Heart left ventricle (tissue), 13 donors: ENCODE results near the gene FOXP2.

ENCODE experiments used
- CTCF ChIP-seq, 12 donors: fragments of 200-600 bp; sonication (generic) in 4 of 12; IDR thresholded peaks; one replicate each; pipeline versions ENCODE4 v1.5.0 to v1.8.0; 2018 to 2022; ENCODE audit warnings: antibody characterized with exemption in 12 of 12, mild to moderate bottlenecking in 5 of 12
- POLR2A ChIP-seq, 2 donors: fragments of 450-650 bp; IDR thresholded peaks; one replicate each; pipeline ENCODE4 v1.6.1; 2017; ENCODE audit warnings: antibody characterized with exemption in 2 of 2, mild to moderate bottlenecking in 2 of 2, moderate library complexity in 2 of 2
- donor health status: ischemic (EF 13 %, LVEDD 7.1; RV severe dilation, severe dysfunction).
- donor health status: DM: no; HTN: yes; CAD: no.
- donor health status: DM: no; HTN: no; CAD: no.
- donor health status: ischemic (EF 25% LVEDD 6.9; RV normal size, moderate dysfunction).
- donor health status: ischemic (EF 25% LVEDD 5.7; RV mildly dilated, moderate dysfunction).
- donor health status: ischemic (EF 35%, LVEDD 5.7; RV mildly dilated, moderate dysfunction).
- donor health status: nonischemic (EF 11% LVEDD 7.7; RV severe dilation, severe dysfunction).
- donor health status: DM: yes; HTN: yes; CAD: no.
- donor health status: PGD.
- donor health status: ischemic (EF 29% LVEDD 5.4; RV normal size, mild dysfunction).
- donor health status: nonischemic (EF 23%, LVEDD 6.1; RV moderate dilation, normal function).

- TF ChIP-seq CTCF (IDR thresholded peaks at IDR 0.05) (no peak), POLR2A (IDR thresholded peaks at IDR 0.05) (no peak)
These were observed 2.1 kb upstream of the FOXP2 start for GRCh38 chr7:114412548-114412947.
